ENCODE measurements around the gene CAMTA1. TPM values are rescaled to one million over a fixed set of nuclear protein-coding genes. Genes with fewer than 3 reads are reported as not detected.

The CAMTA1 gene
- total and polyA plus RNA-seq, 9 of the 15 experiments (the other 6 are each of a cell fraction or from before 2014, with no cell fraction given) = 43.9 to 161 (median 65.9) TPM

GRCh38 chr1:6807782-6808181 is 22.5 kb downstream of the CAMTA1 start:
- 74% methylated on average over 3 of the region's 3 CpGs for WGBS (ENCODE audit: insufficient coverage, low coverage, missing lambda C conversion rate)
- Histone ChIP-seq H4K20me1 (replicated peaks; ENCODE audit: control insufficient read depth, insufficient read depth, low read length) (peaks cover 30% of the 10 kb centered on the region), H3K4me1 (replicated peaks in 1 of 2; ENCODE audit: control insufficient read depth in 2 of 2, insufficient read depth in 2 of 2, low read length in 2 of 2) (no peaks in the 10 kb centered on the region; a peak in 1 of 5 replicates), H3K79me2 (ENCODE audit: control insufficient read depth, insufficient read depth, low read length) (peaks cover 37% of the 10 kb centered on the region), H3K9me3 (replicated peaks; ENCODE audit: control insufficient read depth, insufficient read depth, low read depth, low read length) (no peaks in the 10 kb centered on the region), H3K27ac (ENCODE audit: extremely low read depth, low read depth, low read length) (no peak overlapping the region), H3K36me3 (ENCODE audit: control insufficient read depth, insufficient read depth, low read length) (no peaks in the 10 kb centered on the region; the same call in 2 of the 3 replicates), H3K9ac (ENCODE audit: insufficient read depth in 1 of 2, low read depth in 2 of 2, low read length in 2 of 2) (no peak overlapping the region), H2AFZ (ENCODE audit: low read depth, low read length) (no peak overlapping the region), H3K9me1 (ENCODE audit: control insufficient read depth, insufficient read depth, low read length) (no peaks in the 10 kb centered on the region), H3K4me2 (ENCODE audit: insufficient read depth, low read length) (no peak overlapping the region), H3K27me3 (ENCODE audit: control insufficient read depth in 2 of 2, insufficient read depth in 2 of 2, low read length in 2 of 2) (no peaks in the 10 kb centered on the region; a peak in 1 of 5 replicates), H3K4me3 (no peak overlapping the region)
- CTCF ChIA-PET (ENCODE audit: low intra/inter-chr PET ratio) = no interaction called here
- no peak for FAIRE-seq
- no peak for DNase-seq (ENCODE audit: extremely low read depth in 1 of 4, low spot score in 3 of 4)
- intact Hi-C loops (cut with micrococcal nuclease) = no loop called here
- no peak for ATAC-seq
- BruUV-seq (replicated peaks) = no TSS peak
- in situ Hi-C loops (cut with MboI) = no loop called here
- POLR2A ChIA-PET = interaction anchor here (2.9 kb wide), 1 partner anchor 10 kb away, joined by 8 read pairs; no protein-coding TSS in a partner anchor
- TF ChIP-seq E2F1 (CRISPR knock-in tag; IDR thresholded peaks at IDR 0.05) (no peak), RAD21 (CRISPR knock-in tag; conservative IDR thresholded peaks at IDR 0.05 in 1 of 2, IDR thresholded peaks at IDR 0.05 in 1 of 2) (no peak), XRCC4 (IDR thresholded peaks at IDR 0.05; ENCODE audit: extremely low read depth, insufficient read depth, insufficient read length) (no peak), GABPA (tag; conservative IDR thresholded peaks at IDR 0.05; ENCODE audit: low read depth) (no peak)
- TF ChIP-seq, protein P1, sequence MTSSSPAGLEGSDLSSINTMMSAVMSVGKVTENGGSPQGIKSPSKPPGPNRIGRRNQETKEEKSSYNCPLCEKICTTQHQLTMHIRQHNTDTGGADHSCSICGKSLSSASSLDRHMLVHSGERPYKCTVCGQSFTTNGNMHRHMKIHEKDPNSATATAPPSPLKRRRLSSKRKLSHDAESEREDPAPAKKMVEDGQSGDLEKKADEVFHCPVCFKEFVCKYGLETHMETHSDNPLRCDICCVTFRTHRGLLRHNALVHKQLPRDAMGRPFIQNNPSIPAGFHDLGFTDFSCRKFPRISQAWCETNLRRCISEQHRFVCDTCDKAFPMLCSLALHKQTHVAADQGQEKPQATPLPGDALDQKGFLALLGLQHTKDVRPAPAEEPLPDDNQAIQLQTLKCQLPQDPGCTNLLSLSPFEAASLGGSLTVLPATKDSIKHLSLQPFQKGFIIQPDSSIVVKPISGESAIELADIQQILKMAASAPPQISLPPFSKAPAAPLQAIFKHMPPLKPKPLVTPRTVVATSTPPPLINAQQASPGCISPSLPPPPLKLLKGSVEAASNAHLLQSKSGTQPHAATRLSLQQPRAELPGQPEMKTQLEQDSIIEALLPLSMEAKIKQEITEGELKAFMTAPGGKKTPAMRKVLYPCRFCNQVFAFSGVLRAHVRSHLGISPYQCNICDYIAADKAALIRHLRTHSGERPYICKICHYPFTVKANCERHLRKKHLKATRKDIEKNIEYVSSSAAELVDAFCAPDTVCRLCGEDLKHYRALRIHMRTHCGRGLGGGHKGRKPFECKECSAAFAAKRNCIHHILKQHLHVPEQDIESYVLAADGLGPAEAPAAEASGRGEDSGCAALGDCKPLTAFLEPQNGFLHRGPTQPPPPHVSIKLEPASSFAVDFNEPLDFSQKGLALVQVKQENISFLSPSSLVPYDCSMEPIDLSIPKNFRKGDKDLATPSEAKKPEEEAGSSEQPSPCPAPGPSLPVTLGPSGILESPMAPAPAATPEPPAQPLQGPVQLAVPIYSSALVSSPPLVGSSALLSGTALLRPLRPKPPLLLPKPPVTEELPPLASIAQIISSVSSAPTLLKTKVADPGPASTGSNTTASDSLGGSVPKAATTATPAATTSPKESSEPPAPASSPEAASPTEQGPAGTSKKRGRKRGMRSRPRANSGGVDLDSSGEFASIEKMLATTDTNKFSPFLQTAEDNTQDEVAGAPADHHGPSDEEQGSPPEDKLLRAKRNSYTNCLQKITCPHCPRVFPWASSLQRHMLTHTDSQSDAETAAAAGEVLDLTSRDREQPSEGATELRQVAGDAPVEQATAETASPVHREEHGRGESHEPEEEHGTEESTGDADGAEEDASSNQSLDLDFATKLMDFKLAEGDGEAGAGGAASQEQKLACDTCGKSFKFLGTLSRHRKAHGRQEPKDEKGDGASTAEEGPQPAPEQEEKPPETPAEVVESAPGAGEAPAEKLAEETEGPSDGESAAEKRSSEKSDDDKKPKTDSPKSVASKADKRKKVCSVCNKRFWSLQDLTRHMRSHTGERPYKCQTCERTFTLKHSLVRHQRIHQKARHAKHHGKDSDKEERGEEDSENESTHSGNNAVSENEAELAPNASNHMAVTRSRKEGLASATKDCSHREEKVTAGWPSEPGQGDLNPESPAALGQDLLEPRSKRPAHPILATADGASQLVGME (CRISPR knock-in tag; IDR thresholded peaks at IDR 0.05) = no peak
- TF ChIP-seq, protein P2, sequence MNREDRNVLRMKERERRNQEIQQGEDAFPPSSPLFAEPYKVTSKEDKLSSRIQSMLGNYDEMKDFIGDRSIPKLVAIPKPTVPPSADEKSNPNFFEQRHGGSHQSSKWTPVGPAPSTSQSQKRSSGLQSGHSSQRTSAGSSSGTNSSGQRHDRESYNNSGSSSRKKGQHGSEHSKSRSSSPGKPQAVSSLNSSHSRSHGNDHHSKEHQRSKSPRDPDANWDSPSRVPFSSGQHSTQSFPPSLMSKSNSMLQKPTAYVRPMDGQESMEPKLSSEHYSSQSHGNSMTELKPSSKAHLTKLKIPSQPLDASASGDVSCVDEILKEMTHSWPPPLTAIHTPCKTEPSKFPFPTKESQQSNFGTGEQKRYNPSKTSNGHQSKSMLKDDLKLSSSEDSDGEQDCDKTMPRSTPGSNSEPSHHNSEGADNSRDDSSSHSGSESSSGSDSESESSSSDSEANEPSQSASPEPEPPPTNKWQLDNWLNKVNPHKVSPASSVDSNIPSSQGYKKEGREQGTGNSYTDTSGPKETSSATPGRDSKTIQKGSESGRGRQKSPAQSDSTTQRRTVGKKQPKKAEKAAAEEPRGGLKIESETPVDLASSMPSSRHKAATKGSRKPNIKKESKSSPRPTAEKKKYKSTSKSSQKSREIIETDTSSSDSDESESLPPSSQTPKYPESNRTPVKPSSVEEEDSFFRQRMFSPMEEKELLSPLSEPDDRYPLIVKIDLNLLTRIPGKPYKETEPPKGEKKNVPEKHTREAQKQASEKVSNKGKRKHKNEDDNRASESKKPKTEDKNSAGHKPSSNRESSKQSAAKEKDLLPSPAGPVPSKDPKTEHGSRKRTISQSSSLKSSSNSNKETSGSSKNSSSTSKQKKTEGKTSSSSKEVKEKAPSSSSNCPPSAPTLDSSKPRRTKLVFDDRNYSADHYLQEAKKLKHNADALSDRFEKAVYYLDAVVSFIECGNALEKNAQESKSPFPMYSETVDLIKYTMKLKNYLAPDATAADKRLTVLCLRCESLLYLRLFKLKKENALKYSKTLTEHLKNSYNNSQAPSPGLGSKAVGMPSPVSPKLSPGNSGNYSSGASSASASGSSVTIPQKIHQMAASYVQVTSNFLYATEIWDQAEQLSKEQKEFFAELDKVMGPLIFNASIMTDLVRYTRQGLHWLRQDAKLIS (CRISPR knock-in tag; IDR thresholded peaks at IDR 0.05) = no peak
